ENCODE results near the gene NUTM2F. TPM values are rescaled to one million over a fixed set of nuclear protein-coding genes. Genes with fewer than 3 reads are reported as not detected.
"Not testable (repeated sequence)": the region's sequence is repeated elsewhere in the genome, so short reads cannot be mapped to it uniquely, and the experiment has no call there.

NUTM2F gene
- total and polyA plus RNA-seq, 7 donors: 0.03 TPM; not detected in 6

GRCh38 chr9:94281101-94281500 is 47.3 kb downstream of the NUTM2F start:
- intact Hi-C loops (cut with DNase I): no loop called here
- Histone ChIP-seq H3K4me1 (no peaks in the 10 kb centered on the region), H3K36me3 (ENCODE audit: insufficient read depth in 1 of 2, low read depth in 1 of 2) (peaks cover 3 to 20% of the 10 kb centered on the region in 2 donors), H3K4me3 (no peak overlapping the region), H3K9me3 (no peaks in the 10 kb centered on the region), H3K27ac (no peak overlapping the region), H3K27me3 (ENCODE audit: insufficient read depth in 3 of 3, low read length in 2 of 3) (no peaks in the 10 kb centered on the region)
- TF ChIP-seq CTCF (IDR thresholded peaks at IDR 0.05): no peak
- ATAC-seq (no peak), DNase-seq (no peak)

- H3K36me3 ChIP-seq (ENCODE audit: insufficient read depth in 1 of 2, low read depth in 1 of 2): peaks cover 3 to 20% of the 10 kb centered on the region in 2 donors
- intact Hi-C loops (cut with DNase I): no loop called here
- no peaks in the 10 kb centered on the region for H3K4me1 ChIP-seq
- H3K27ac ChIP-seq: no peak overlapping the region
- no peak overlapping the region for H3K4me3 ChIP-seq
- TF ChIP-seq CTCF (IDR thresholded peaks at IDR 0.05): no peak
- WGBS, 3 donors: 92 to 96% (median 93%) methylated on average over 9 of the region's 9 CpGs
- H3K27me3 ChIP-seq (ENCODE audit: insufficient read depth in 3 of 3, low read length in 2 of 3): no peaks in the 10 kb centered on the region
- ATAC-seq: no peak
- DNase-seq: no peak
- H3K9me3 ChIP-seq: no peaks in the 10 kb centered on the region
These were observed 47.9 kb downstream of the NUTM2F start for GRCh38 chr9:94280409-94280989.

- Histone ChIP-seq H3K36me3 (ENCODE audit: insufficient read depth in 1 of 2, low read depth in 1 of 2) (peaks cover 3 to 20% of the 10 kb centered on the region in 2 donors), H3K4me1 (no peaks in the 10 kb centered on the region), H3K9me3 (no peaks in the 10 kb centered on the region), H3K27ac (no peak overlapping the region), H3K4me3 (no peak overlapping the region), H3K27me3 (ENCODE audit: insufficient read depth in 3 of 3, low read length in 2 of 3) (no peaks in the 10 kb centered on the region)
- ATAC-seq (no peak), DNase-seq (no peak)
- 97 to 99% (median 98%) methylated on average over 4 to 6 of the region's 6 CpGs for WGBS, 3 donors
- TF ChIP-seq CTCF (IDR thresholded peaks at IDR 0.05): no peak
- intact Hi-C loops (cut with DNase I): no loop called here
These were observed 50.4 kb downstream of the NUTM2F start for GRCh38 chr9:94277885-94278536.

- H3K27ac ChIP-seq; H3K4me3 ChIP-seq; DNase-seq; intact Hi-C loops (cut with DNase I); H3K27me3 ChIP-seq (ENCODE audit: insufficient read depth in 3 of 3, low read length in 2 of 3); H3K4me1 ChIP-seq; H3K9me3 ChIP-seq; ATAC-seq: not testable (repeated sequence)
- WGBS, 3 donors: 95 to 96% (median 96%) methylated on average over 4 of the region's 4 CpGs
- H3K36me3 ChIP-seq (ENCODE audit: insufficient read depth in 1 of 2, low read depth in 1 of 2): peaks cover 3 to 20% of the 10 kb centered on the region in 2 donors
These were observed 51.4 kb downstream of the NUTM2F start for GRCh38 chr9:94277029-94277428.

GRCh38 chr9:94270009-94270408 is 58.4 kb downstream of the NUTM2F start:
- intact Hi-C loops (cut with DNase I): no loop called here
- no peaks in the 10 kb centered on the region for H3K9me3 ChIP-seq
- WGBS, 3 donors: 54 to 87% (median 64%) methylated on average over 1 of the region's 1 CpG
- ATAC-seq: no peak
- peaks cover 9% of the 10 kb centered on the region for H3K4me1 ChIP-seq
- peak overlapping the region; percentile 11 for H3K27ac ChIP-seq
- DNase-seq: no peak
- H3K36me3 ChIP-seq (ENCODE audit: insufficient read depth in 1 of 2, low read depth in 1 of 2): no peaks in the 10 kb centered on the region
- H3K27me3 ChIP-seq (ENCODE audit: insufficient read depth in 3 of 3, low read length in 2 of 3): no peaks in the 10 kb centered on the region
- TF ChIP-seq CTCF (IDR thresholded peaks at IDR 0.05): no peak
- H3K4me3 ChIP-seq: no peak overlapping the region

Data from psoas muscle (tissue), 8 donors.